ENCODE measurements around the gene CNTNAP2. TPM values are rescaled to one million over a fixed set of nuclear protein-coding genes. Genes with fewer than 3 reads are reported as not detected.

Gene CNTNAP2
- total and polyA plus RNA-seq, 2 of the 13 experiments (the other 11 are each of a cell fraction or from before 2014, with no cell fraction given) = 0.40 to 0.42 TPM

- peaks cover 65% of the 10 kb centered on the region for H3K9me3 ChIP-seq (ENCODE audit: low read length)
- POLR2A ChIA-PET = no interaction called here
- no peaks in the 10 kb centered on the region for H4K20me1 ChIP-seq (ENCODE audit: insufficient read depth, low read length)
- CTCF ChIA-PET (ENCODE audit: low intra/inter-chr PET ratio, low total read pairs) = no interaction called here
- intact Hi-C loops (cut with micrococcal nuclease; ENCODE audit: unreplicated experiment) (no loop called here), in situ Hi-C loops (cut with HindIII; ENCODE audit: extremely low pct_ligation_motif_present, low pct_unique_long_range_greater_than_20kb) (no loop called here)
- no peaks in the 10 kb centered on the region for H3K27me3 ChIP-seq (ENCODE audit: control insufficient read depth in 1 of 2, insufficient read depth in 2 of 2, low read length in 2 of 2)
- H3K9ac ChIP-seq (ENCODE audit: insufficient read depth, low read depth, low read length) = no peak overlapping the region
- H3K79me2 ChIP-seq (ENCODE audit: insufficient read depth, low read length) = no peaks in the 10 kb centered on the region
- 0% methylated on average over 1 of the region's 1 CpG for WGBS (ENCODE audit: low lambda C conversion rate)
- DNase-seq (ENCODE audit: low spot score) (no peak), ATAC-seq (no peak), FAIRE-seq (no peak)
- H3K4me1 ChIP-seq (ENCODE audit: insufficient read depth, low read length) = no peaks in the 10 kb centered on the region
- H2AFZ ChIP-seq (ENCODE audit: low read length) = no peak overlapping the region
- no peaks in the 10 kb centered on the region for H3K36me3 ChIP-seq (replicated peaks in 1 of 2; ENCODE audit: control insufficient read depth in 1 of 2, insufficient read depth in 2 of 2, low read length in 2 of 2)
- no peak overlapping the region for H3K4me3 ChIP-seq (replicated peaks in 1 of 3; ENCODE audit: insufficient read depth in 1 of 3, low read depth in 2 of 3, low read length in 3 of 3)
- no peak overlapping the region for H3K27ac ChIP-seq (ENCODE audit: extremely low read length, insufficient read depth, low read length)
- BruUV-seq (replicated peaks) = no TSS peak
- no peak overlapping the region for H3K4me2 ChIP-seq (ENCODE audit: low read depth, low read length)
- TF ChIP-seq ZNF776 (CRISPR knock-in tag; IDR thresholded peaks at IDR 0.05) (no peak), ZNF142 (CRISPR knock-in tag; IDR thresholded peaks at IDR 0.05) (no peak), RXRB (CRISPR knock-in tag; IDR thresholded peaks at IDR 0.05; ENCODE audit: borderline replicate concordance) (no peak), TERF1 (CRISPR knock-in tag; IDR thresholded peaks at IDR 0.05) (no peak), FOXA1 (IDR thresholded peaks at IDR 0.05) (no peak), FOXA1 (CRISPR knock-in tag; IDR thresholded peaks at IDR 0.05) (no peak), BHLHE40 (IDR thresholded peaks at IDR 0.05; ENCODE audit: low read length) (no peak), DDIT3 (CRISPR knock-in tag; IDR thresholded peaks at IDR 0.05) (no peak), HMGXB3 (CRISPR knock-in tag; IDR thresholded peaks at IDR 0.05; ENCODE audit: borderline replicate concordance) (no peak), SOX13 (IDR thresholded peaks at IDR 0.05) (no peak), SOX13 (CRISPR knock-in tag; conservative IDR thresholded peaks at IDR 0.05 in 1 of 2, IDR thresholded peaks at IDR 0.05 in 1 of 2) (no peak), ZNF747 (CRISPR knock-in tag; IDR thresholded peaks at IDR 0.05; ENCODE audit: borderline replicate concordance) (no peak), KLF12 (CRISPR knock-in tag; IDR thresholded peaks at IDR 0.05; ENCODE audit: borderline replicate concordance) (no peak), TSC22D2 (CRISPR knock-in tag; IDR thresholded peaks at IDR 0.05; ENCODE audit: borderline replicate concordance) (no peak)
Observed at GRCh38 chr7:146606628-146607027, 490.0 kb downstream of the CNTNAP2 start.
